Measurements from ENCODE around the gene LOXL1.
A peak's percentile ranks its signal among the peaks of the same experiment; 100 is the strongest.

Gene LOXL1

DNA sequence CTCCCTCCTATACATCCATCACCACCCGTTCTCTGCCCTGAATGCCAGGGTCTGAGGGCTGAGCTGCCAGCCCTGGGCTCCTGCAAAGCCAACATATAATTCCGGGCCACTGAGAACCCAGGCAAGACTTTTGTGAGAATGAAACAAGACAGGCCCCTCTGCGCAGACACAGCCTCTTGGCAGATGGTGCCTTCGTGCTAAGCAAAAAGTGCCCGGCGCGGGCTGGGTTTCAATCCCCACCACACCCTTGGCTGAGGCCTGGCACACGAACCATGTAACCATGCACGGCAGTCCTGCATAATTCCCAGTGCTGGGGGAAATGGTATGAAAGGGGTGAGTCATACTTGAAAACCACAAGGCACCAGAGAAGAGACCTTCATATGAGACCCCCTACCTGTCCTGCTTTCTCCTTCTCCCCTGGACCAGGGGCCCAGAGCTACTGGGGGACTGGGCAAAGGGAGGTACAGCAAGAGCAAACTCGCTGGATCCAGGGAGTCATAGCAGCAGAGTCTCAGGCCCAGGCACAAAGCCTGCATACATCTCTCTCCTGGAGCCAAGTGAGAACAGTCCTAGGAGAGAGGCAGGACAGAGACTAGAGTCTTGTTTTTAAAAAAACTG is 26.1 kb upstream of the LOXL1 start:
- DNase-seq: no peak

DNA sequence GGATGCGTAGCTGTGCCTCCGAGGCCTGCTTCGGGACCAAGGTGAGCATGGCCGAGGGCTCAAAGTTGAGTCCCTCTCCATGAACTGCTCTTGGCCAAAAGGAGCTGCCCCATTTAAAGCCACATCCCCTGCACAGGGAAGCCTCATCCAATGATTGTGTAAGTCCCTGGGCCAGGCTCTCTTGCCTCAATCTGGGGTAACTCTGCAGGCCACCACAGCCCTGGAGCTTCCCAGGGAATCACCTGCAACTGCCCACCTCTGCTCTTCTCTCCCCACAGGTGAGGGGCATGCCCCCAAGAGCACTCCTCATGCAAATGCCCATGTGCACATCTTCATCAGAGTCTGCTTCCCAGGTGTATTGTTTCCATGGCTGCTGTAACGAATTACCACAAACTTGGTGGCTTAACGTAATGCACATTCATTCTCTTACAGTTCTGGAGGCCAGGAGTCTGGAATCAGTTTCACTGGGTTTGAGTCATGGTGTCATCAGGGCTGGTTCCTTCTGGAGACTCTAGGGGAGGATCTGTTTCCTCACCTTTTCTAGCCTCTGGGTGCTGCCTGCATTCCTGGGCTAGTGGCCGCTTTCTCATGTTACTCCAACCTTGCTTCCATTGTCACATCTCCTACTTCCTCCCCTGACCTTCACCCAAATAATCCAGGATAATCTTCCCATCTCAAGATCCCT is 25.0 kb upstream of the LOXL1 start:
- no peak for DNase-seq

DNA sequence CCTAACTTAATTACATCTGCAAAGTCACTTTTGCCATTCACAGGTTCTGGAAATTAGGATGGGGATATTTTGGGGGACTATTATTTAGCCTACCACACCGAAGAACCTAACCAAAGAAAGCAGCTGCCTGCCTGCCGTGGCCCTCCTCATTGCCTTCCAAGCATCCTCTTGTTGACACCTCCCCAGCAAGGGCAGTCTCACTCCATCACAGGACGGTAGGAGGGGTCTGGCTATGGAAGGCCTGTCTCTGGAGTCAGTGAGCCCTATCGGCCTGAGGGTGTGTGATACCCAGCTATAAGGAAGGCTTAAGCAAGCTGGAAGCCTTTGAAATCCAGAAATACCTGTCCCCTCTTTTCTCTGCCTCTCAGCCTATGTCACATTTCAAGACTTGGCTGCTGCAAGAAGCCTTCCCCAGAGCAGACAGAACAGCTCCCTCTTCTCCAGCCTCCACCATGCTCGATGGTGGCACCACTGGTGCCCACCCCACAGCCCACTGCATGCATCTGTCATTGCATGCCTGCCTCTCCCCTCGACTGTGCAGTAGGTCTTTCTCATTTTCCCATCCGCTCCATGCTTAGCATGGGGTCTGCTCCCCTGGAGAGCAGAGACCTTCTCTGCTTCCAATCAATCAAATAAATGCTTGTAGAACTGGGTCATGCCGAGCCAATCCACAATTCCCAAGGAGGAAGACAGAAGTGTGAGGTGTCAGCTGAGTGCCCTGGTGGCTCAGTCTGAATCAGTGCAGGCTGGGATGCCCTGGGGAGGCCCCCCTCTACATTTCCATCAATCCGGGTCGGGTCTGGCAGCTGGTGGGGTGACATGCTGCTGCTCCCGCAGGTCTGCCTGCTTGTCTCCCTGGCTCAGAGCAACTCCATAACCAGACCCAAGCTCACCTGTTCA is 23.9 kb upstream of the LOXL1 start:
- no peak for DNase-seq

DNA sequence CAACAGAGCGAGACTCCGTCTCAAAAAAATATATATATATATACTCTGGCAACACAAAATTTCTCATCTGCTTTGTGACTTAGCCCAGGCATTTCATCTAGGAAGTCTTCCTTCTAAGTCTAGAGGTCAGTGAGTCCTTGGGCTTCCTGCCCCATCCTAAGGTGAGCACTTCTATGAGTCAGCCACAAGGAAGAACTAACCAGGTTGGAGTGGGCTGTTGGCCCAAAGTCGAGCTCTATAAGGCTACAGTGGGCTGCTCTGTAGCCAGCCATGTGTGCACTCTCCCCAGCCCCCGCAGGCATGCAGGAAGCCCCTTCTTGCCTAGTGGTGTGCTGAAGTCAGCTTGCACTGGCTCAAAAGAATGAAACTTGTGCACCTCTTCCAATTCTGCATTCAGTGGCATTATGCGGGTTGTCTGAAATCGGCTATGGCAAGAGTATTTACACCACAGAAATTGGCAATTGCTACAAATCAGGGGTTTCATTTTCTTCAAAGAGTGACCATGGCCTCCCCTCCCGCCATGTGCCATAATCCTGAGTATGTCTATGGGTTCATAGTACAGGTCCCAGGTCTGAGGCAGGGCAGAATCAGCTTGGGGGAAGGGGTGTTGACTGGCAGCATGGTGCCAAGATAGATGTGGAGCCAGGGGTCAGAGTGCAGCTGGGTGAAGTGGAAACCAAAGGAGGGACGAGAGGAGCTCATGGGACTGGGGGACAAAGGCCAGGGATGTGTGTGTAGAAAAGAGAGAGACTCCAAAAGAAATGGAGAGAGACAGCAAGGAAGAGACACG is 22.0 kb upstream of the LOXL1 start:
- no peak for DNase-seq

DNA sequence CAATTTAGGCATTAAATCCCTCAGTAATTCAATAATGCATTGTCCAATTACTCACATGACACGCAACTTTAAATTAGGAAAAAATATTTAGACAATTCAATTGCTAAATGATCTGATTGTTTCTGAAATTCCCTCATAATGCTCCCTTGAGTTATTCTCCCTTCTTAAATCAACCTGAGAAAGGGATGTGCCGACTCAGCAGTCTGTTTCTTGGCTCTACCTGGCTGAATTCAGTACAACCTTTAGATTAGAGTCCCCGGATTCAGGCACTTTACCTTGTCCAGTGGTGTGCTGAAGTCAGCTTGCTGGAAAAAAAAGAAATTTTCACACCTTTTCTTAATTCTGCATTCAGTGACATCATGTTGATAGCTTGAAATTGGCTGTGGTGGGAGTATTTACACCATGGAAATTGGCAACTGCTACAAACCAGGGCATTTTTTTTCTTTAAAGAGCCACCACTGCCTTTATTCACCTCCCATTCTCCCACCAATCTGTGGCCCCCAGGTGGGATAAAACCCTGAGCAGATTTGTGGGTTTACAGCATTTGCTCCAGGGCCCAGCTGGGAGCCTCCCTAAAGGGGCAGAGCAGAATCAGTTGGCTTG is 20.9 kb upstream of the LOXL1 start:
- DNase-seq: no peak

DNA sequence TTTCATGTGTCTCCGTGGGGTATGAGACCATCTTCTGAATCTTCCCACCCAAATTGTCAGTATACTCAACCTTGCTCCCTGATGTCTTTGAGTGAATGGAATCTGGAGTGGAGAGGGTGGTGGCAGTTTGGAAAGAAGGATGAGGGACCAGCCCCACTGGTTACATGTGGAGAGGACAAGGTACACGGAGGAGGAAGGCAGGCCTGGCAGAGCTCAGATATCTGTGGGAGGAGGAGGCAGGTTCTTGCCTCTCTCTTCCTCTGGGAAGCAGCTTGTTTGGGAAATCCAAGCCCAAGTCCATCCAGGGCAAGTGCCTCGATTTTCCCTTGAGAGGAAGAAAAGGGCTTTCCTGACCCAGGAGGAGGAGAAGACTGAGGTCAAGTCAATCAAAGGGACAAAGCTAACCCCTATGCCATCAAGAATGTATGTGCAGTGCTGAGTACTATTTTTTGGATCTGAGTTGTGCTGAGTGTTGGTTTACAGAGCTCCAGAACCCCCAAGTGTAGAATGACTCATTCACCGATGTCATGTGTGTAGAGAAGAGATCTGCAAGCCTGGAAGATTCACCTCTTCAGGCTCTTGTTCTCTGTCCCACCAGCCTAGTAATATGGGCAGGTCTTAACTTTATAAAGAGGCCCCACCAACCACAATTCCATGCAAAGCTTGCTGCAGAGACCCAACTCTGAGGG is 19.8 kb upstream of the LOXL1 start:
- no peak for DNase-seq

DNA sequence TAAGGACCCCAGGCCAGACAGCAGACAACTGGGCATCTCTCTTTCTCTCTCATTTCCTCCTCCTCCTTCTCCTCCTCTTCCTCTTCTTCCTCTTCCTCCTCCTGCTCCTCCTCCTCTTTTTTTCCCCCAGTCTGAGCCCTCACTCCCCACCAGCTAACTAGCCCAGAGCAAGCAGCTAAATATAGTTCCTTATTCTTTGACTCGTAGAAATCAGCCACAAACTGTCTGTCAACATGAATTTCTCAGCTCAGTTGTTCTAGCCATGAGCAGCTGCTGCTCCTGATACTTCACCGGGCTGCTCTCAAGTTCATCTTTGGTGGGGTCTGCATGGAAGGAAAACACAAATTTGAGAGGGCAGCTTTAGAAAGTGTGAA is 19.2 kb upstream of the LOXL1 start:
- no peak for DNase-seq

DNA sequence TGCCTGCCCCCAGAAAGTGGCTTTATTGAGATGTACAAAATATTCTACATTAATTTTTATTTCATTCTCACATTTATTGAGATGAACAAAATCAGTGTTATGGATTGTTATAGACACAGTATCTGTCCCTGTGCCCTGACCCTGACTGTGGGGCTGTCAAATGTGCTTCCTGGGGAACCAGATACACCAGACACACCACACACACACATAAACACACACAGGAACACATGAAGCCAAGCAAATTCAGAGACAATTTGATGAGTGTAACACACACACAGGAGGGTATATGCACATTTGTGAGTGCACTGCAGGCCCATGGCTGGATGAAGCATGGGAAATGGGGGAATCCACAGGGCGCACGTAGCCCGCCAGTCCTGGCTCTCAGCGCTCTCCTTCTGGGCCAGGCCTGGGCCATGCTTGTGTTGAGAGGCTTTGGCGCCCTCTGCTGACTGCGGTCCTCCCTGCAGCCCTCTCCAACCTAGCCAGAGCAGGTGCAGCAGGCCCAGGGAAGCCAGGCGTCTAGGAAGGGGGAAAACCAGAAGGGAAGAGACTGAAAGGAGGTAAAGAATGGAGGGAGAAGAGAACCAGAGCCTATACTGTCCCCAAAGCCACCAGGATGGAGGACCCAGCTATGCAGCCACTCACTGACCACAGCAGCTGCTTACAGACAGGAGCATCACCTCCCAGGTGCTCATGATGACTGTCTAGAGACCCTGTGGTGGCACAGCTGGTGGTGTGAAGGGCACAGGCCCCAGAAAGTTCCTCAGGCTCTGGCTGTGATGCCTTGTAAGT is 18.0 kb upstream of the LOXL1 start:
- peak; percentile 30 to 76 (median 59) for DNase-seq

DNA sequence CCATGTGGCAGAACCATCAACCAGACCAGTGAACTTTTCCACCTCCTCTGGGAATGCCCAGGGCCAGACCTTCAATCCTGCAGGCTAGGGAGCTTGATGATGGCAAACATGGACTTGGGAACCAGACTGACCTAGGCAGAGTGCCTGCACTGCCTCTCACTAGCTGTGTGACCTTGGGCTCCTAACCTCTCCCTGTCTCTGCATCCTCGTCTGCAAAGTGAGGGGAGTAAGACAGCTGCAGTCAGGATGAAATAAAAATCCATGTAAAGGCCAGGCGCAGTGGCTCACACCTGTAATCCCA is 17.5 kb upstream of the LOXL1 start:
- no peak for DNase-seq

DNA sequence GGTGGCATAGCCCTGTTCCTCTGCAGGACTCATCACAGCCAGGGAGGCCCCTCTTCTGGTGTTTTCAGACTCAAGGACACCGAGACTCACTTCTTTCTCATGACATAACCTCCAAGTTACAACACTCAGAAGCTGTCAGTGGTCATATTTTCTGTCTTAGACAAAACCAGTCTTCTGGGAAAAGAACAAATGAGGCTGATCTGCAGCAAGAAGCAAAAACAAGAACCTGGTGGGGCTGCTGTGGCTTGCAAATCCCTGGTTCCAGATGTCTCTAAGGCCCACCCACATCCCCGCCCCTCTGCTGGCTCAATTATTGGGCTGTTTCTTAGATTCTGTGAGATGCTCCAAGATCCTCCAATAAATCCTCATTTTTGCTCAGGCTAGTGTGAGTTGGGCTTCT is 16.6 kb upstream of the LOXL1 start:
- no peak for DNase-seq

DNA sequence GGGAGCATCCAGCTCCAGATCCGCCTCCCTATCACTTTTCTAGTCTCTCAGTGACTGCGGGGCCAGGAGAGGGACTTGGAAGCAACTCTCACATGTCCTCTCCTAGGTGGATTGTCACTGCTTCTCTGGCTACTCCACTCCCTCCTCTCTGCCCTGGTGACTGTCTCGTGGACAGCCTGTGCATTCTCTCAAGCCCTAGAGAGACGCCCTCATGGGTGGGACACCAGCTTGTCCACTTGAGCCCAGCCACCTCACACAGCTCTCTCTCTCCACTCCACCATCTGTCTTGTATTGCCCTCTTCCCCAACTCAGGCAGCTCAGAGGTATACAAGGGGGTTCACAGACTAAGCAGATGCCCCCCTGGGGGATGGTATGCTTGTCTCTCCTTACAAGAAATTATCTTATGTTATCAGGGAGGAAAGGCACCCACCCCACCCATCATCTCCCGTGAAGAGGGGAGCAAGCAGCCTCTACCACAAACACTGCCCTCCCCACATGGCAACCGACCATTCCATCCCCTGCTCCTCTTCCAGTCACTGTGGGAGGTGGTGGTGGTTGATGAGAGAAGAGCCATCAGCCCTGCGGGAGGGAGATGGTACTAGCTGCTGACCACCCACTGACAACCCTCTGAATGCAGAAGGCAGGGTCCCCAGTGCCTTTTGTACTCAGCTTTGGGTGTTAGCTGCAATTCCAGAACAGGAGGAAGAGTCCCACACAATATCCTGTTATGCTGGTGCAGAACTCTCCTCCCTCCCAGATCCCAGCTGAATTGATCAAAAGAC is 15.5 kb upstream of the LOXL1 start:
- no peak for DNase-seq

DNA sequence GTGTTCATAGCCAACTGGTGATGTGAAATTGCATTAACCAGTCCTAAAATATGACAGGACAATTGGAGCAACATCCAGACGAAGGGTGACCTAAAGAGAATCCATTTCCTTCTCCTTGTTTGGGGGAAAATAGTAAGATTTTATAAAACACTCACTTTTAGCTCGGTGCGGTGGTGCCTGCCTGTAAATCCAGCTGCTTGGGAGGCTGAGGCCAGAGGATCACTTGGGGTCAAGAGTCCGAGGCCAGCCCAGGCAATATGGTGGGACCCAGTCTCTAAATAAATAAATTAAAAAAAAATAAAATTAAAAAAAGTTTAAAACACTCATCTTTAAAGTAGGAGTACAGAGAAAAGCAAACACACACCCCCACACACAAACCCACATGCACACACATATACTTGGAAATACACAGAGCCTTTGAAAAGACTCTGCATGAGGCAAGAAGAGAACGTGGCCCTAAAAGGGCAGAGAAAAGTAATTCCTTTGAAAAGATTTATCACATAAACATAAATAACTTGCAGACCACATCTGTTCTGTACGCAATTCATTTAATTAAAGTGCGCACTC is 14.1 kb upstream of the LOXL1 start:
- no peak for DNase-seq

DNA sequence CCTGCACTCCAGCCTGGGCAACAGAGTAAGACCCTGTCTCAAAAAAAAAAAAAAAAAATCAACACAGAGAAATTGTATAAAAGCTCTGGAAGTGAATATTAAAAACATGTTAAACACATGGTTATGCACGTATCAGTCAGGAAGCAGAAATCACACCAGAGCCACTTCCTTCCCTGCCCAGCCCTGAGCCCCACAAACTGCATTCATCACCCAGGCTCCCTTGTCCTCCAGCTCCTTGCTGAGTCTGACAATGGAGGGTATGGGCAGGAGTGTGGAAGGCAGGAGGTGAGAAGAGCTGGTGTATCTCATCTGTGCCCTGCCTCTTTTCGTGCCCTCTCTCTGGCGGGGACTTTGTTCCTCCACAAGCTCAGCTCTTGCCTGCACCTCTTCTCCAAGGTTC is 12.1 kb upstream of the LOXL1 start:
- no peak for DNase-seq

DNA sequence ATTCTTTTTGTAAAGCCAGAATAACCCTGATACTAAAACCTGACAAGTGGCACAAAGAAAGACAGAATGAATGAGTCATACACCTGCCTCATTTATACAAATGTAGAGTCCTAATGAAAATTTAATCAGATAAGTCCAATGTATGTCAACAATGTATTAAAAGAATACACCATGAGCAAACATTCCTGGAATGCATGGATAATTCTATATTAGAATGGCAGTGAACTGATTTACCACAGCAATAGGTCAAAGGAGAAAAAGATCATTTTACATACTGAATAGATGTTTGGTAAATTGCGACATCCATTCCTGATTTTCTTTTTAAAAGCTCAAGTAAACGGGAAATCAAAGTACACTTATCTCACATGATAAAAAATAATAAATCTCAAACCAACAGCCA is 11.2 kb upstream of the LOXL1 start:
- no peak for DNase-seq

DNA sequence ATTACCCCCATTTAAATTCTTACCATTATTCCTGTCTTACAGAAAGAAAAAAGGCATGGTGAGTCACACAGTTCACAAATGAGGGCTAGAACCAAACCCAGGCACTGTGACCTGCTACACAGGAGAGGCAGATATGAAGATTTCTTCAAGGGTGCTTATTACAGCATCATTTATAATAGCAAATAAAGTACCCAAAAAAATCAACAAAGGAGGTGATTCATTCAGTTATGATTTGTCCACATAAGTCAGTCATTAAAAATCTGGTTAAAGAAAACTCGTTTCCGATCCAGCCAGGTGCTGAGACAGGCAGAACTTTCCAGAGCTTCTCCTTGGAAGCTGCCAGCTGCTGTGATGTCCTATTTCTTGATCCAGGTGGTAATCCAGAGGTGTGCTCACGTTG is 7.5 kb upstream of the LOXL1 start:
- DNase-seq: no peak

DNA sequence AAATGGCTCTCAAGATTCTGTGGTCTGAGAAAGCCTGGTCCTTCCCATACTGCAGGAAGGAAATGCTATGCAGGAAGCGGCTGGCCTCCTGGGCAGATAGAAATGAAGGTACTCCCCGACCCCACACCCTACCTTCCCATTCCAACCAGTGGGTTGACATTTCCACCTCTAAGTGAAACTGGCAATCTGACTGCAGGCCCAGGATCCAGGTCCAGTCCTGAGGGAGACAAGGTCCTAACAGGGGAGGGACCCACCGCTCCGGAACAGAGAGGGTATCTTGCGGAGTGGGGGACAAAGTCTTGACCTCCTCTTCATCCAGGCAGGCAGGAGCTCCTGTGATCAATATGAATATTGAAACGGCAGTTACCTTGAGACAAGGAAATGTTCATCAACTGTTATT is 6.6 kb upstream of the LOXL1 start:
- no peak for DNase-seq

DNA sequence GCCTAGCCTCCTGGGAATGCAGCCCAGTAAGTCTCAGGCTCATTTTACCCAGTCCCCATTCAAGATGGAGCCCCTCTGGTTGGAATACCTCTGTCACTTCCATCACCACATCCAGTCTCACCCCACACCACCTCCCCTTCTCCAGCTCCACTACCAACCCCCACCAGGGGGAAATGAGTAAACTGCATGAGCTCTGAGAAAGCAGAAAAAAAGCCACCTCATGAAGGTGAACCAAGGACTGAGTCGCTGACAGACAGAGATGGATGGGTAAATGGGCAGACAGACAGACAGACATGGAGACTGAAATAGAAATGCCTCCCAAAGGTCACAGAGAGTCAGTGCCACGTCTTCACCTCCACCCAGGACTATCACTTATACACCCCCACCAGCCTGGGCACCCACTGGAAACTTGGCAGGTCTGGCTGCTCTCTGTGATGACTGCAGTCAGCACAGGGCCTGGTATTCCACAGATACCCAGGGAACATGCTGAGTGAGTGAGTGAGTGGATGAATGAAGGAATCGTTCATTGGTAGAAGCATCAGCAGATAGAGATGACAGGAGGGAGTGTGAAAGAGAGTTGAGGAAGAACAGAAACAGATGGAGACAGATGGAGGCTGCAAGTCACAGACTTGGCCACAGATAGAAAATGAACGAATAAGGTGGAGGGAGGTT is 4.9 kb upstream of the LOXL1 start:
- DNase-seq: no peak

DNA sequence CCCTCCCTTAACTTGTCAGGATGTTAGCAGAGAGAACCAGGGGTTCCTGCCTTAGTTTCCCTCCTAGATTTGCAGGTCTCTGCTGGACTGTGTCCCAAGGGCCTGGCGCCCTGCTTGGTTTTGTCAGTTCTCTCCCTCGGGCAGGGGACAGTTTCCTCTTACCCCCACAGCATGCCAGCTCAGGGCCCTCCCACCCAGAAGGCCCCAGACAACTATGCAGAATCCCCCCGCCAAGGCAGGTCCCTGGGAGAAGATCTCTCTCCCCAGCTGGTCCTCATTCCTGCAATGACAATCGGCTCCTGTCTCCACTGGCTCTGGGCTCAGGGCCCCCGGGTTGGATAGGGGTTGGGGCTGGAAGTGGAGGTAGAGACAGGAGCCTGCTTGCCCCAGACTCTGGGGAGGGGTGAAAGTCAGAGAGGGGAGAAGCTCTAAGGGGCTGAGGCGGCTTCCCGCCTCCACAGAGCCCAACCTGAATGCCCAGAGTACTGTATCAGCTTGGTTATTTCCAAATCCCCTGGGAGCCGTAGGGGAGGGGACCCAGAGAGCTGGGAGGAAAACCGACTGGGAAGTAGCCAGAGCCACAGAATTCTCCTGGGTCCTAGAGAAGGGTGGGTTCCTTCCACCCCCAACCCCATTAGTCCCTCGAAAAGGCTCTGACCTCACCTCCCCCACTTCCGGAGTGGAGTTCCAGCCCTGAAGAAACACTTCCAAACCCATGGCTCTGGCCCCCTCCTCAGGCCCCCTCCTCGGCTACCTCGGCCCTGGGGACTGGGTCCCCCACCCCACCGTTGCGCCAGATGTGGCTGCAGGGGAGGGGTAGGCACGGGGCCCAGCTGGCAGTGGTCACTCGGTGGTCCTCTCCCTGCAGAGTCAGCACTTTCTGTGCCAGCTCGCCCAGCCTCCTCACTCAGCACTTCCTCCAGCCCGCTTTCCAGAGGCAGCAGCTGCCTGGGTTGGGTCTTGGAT is 3.8 kb upstream of the LOXL1 start:
- no peak for DNase-seq

DNA sequence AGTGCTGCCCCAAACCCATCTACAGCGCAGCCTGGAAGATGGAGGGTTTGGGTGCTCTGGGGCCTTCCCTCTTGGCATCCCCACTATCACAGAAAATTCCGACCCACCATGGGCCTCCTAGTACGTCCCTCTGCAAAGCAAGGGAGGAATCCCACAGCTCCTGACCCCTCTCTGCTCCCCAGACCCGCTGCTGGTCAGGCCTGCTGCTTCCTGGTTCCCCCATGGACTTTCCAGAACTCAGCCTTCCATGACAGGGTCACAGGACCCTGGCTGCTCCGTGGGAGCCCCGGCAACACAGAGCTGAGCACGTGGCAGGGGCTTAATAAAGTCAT is 3.1 kb upstream of the LOXL1 start:
- no peak for DNase-seq

All from activated naive CD4-positive, alpha-beta T cell (primary cell).